Activated naive CD4-positive, alpha-beta T cell treated with anti-CD3 and anti-CD28 coated beads, Interleukin-2, amount 10 ng/mL, durations not matched to agents 7 days and 5 days (primary cell): ENCODE measurements around the gene PXDN.
"Not testable (repeated sequence)": the region's sequence is repeated elsewhere in the genome, so short reads cannot be mapped to it uniquely, and the experiment has no call there.

Experiments used
- CTCF ChIA-PET: fragments of 350-600 bp; sonication (Branson Sonifier 250); formaldehyde crosslinking; loops from one replicate; lab custom pipeline; 2021; ENCODE audit warnings: antibody characterized with exemption; lab: Charles Lee
- DNase-seq: peaks from one replicate; pipeline ENCODE4 v3.0.0-alpha.2; 2020
- H3K27ac Mint-ChIP-seq: one replicate; pipeline ENCODE4 v1.8.0; 2021; ENCODE audit warnings: mild to moderate bottlenecking, moderate library complexity, mixed read lengths
- H3K27me3 Mint-ChIP-seq: one replicate; pipeline ENCODE4 v1.8.0; 2021; ENCODE audit warnings: mild to moderate bottlenecking, mixed read lengths
- H3K36me3 Mint-ChIP-seq: one replicate; pipeline ENCODE4 v1.8.0; 2021; ENCODE audit warnings: mixed read lengths
- H3K4me1 Mint-ChIP-seq: one replicate; pipeline ENCODE4 v1.8.0; 2021; ENCODE audit warnings: mixed read lengths
- H3K4me3 Mint-ChIP-seq: one replicate; pipeline ENCODE4 v1.8.0; 2021; ENCODE audit warnings: mild to moderate bottlenecking, moderate library complexity, mixed read lengths
- H3K9me3 Mint-ChIP-seq: one replicate; pipeline ENCODE4 v1.8.0; 2021; ENCODE audit warnings: mixed read lengths

The PXDN gene

DNA sequence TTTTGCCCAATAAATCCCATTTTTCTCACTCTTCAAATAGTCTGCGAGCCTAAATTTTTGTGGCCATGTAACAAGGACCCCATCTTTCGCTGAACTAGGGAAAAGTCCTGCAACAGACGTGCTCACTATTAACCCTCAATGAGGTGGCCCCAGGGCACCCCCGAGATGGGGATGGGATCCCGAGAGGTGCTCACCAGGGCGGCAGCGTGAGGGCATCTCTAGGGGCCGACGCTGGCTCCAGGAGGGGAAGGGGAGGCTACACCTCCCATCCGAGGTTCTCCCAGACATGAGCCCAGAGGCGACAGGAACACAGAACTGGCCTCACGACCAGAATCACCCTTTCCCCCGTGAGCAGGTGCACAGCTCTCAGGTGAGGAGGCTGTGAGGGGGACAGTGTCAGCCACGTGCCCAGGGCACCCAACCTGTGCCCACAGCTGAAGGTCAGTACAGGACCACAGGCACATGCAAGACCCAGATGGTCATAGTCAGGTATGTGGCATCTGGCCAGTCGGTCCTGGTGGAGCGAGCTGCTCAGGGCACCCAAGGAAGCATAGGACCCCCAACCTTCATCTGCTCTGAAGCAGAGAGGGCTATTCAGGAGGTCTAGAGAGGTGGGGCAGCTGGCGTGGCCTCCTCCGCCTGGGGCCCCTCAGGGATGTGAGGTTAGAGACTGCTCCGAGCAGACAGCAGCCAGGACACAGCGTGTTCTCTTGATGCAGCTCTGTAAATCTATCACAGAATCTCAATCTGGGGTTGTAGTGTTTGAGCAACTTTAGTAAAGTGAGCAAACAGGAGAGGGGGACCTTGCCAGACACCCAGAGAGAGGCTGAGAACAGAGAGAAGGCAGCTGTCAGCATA lies 62.8 kb downstream of the PXDN start:
- no peak overlapping the region for H3K27ac Mint-ChIP-seq
- no peaks in the 10 kb centered on the region for H3K36me3 Mint-ChIP-seq
- CTCF ChIA-PET, result no interaction called here

GRCh38 chr2:1681017-1681318 lies 63.3 kb downstream of the PXDN start:
- no peaks in the 10 kb centered on the region for H3K36me3 Mint-ChIP-seq

More for the DNA sequence above, 62.8 kb downstream of the PXDN start:
- H3K4me3 Mint-ChIP-seq, result no peak overlapping the region
- no peak for DNase-seq
- no peaks in the 10 kb centered on the region for H3K9me3 Mint-ChIP-seq
- no peaks in the 10 kb centered on the region for H3K27me3 Mint-ChIP-seq
- H3K4me1 Mint-ChIP-seq, result no peaks in the 10 kb centered on the region

GRCh38 chr2:1680222-1681016 lies 63.9 kb downstream of the PXDN start:
- no peaks in the 10 kb centered on the region for H3K4me1 Mint-ChIP-seq
- H3K9me3 Mint-ChIP-seq, result no peaks in the 10 kb centered on the region
- no peak overlapping the region for H3K4me3 Mint-ChIP-seq
- H3K36me3 Mint-ChIP-seq, result no peaks in the 10 kb centered on the region
- CTCF ChIA-PET, result no interaction called here
- no peak for DNase-seq
- no peaks in the 10 kb centered on the region for H3K27me3 Mint-ChIP-seq
- H3K27ac Mint-ChIP-seq, result no peak overlapping the region

More at GRCh38 chr2:1681017-1681318, 63.3 kb downstream of the PXDN start:
- Mint-ChIP-seq H3K4me1 (no peaks in the 10 kb centered on the region), H3K9me3 (no peaks in the 10 kb centered on the region), H3K27me3 (no peaks in the 10 kb centered on the region), H3K27ac (no peak overlapping the region), H3K4me3 (no peak overlapping the region)
- CTCF ChIA-PET, result no interaction called here
- no peak for DNase-seq

DNA sequence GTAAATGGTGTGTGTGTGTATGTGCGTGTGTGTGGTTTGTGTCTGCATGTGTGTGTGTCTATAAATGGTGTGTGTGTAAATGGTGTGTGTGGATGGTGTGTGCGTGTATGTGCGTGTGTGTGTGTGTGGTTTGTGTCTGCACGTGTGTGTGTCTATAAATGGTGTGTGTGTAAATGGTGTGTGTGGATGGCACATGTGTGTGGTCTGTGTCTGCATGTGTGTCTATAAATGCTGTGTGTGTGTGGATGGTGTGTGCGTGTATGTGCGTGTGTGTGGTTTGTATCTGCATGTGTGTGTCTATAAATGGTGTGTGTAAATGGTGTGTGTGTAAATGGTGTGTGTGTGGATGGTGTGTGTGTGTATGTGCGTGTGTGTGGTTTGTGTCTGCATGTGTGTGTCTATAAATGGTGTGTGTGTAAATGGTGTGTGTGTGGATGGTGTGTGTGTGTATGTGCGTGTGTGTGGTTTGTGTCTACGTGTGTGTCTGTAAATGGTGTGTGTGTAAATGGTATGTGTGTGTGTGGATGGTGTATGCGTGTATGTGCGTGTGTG lies 64.8 kb downstream of the PXDN start:
- H3K9me3 Mint-ChIP-seq, H3K4me1 Mint-ChIP-seq, H3K4me3 Mint-ChIP-seq, CTCF ChIA-PET, H3K36me3 Mint-ChIP-seq, DNase-seq, H3K27ac Mint-ChIP-seq, H3K27me3 Mint-ChIP-seq: not testable (repeated sequence)

DNA sequence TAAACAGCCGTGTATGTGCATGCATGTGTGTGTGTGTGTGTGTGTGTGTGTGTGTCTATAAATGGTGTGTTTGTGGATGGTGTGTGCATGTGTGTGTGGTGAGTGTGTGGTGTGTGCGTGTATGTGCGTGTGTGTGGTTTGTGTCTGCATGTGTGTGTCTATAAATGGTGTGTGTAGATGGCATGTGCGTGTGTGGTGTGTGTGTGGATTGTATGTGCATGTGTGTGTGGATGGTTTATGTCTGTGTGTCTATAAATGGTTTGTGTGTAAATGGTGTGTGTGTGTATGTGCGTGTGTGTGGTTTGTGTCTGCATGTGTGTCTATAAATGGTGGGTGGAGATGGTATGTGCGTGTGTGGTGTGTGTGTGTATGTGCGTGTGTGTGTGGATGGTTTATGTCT lies 65.2 kb downstream of the PXDN start:
- H3K4me1 Mint-ChIP-seq, H3K27me3 Mint-ChIP-seq, H3K9me3 Mint-ChIP-seq, H3K4me3 Mint-ChIP-seq, DNase-seq, H3K27ac Mint-ChIP-seq, CTCF ChIA-PET, H3K36me3 Mint-ChIP-seq: not testable (repeated sequence)

DNA sequence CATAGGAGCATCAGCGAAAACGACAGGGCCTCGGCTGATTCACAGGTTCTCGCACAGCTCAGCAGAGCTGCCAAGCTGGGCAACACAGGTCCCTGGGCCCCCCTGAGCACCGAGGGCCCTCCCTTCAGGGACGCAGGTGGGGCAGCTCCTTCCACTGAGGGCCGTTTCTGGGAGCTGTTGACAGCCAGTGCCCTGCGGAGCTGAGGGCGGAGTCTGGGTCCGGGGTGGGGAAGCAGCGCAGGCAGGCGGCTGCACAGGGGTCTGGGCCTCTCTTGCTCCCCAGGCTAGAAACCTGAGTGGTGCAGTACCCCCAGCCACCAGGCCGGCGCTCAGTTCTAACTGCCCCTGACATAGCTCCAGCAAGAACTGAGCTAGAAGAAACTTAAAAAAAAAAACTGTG lies 65.7 kb downstream of the PXDN start:
- Mint-ChIP-seq H3K9me3 (no peaks in the 10 kb centered on the region), H3K27ac (no peak overlapping the region), H3K36me3 (no peaks in the 10 kb centered on the region), H3K27me3 (no peaks in the 10 kb centered on the region), H3K4me3 (no peak overlapping the region), H3K4me1 (no peaks in the 10 kb centered on the region)
- CTCF ChIA-PET, result no interaction called here
- no peak for DNase-seq

- Mint-ChIP-seq H3K4me1 (no peaks in the 10 kb centered on the region), H3K27ac (no peak overlapping the region), H3K4me3 (no peak overlapping the region), H3K36me3 (no peaks in the 10 kb centered on the region), H3K27me3 (no peaks in the 10 kb centered on the region), H3K9me3 (no peaks in the 10 kb centered on the region)
- CTCF ChIA-PET, result no interaction called here
- DNase-seq, result no peak
Observed at GRCh38 chr2:1677821-1678165, 66.5 kb downstream of the PXDN start.

DNA sequence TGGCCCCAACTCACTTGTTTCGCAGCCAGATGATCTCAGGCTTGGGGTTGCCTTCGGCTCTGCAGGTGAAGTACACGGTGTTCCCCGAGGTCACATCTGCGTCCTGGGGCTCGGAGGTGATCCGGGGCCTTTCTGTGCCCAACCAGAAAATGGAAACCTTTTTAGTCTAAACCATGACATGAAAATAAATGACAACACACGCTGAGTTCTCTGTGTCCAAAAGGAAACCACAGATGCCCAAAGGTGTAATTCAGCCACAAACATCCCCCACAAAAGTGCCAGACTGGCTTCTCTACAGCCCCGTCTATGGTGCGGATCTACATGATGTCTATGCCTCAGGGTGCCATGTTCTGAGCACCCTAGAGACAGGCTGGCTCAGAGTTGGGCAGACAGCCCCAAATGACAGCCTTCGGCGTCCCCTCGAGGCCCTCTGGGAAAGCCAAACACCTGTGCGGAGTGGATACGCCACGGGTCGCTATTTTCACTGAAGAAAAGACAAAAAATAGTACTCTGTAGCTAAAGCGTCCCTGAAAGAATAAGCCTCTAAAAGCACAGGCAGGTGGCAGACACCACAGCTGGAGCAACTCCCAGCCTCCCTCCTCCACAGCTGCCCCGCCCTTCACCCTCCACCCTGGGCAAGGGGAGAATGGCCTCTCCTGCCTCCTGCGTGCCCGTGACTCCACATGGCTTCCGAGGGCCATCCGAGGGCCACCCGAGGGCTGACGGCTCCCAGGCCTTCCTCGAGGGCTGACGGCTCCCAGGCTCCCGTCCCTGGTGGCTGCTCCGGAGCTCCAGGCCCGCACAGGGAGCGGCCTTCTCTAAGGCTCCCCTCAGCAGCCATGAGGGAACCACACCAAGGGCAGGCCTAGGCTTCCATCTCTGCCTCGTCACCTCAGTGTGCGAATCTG lies 67.1 kb downstream of the PXDN start:
- CTCF ChIA-PET, result no interaction called here
- Mint-ChIP-seq H3K27ac (no peak overlapping the region), H3K4me3 (no peak overlapping the region), H3K36me3 (no peaks in the 10 kb centered on the region), H3K9me3 (no peaks in the 10 kb centered on the region), H3K4me1 (no peaks in the 10 kb centered on the region), H3K27me3 (no peaks in the 10 kb centered on the region)
- DNase-seq, result no peak

GRCh38 chr2:1676091-1676912 lies 68.0 kb downstream of the PXDN start:
- Mint-ChIP-seq H3K36me3 (no peaks in the 10 kb centered on the region), H3K9me3 (no peaks in the 10 kb centered on the region), H3K27ac (no peak overlapping the region), H3K27me3 (no peaks in the 10 kb centered on the region), H3K4me1 (no peaks in the 10 kb centered on the region), H3K4me3 (no peak overlapping the region)
- DNase-seq, result no peak
- CTCF ChIA-PET, result no interaction called here

DNA sequence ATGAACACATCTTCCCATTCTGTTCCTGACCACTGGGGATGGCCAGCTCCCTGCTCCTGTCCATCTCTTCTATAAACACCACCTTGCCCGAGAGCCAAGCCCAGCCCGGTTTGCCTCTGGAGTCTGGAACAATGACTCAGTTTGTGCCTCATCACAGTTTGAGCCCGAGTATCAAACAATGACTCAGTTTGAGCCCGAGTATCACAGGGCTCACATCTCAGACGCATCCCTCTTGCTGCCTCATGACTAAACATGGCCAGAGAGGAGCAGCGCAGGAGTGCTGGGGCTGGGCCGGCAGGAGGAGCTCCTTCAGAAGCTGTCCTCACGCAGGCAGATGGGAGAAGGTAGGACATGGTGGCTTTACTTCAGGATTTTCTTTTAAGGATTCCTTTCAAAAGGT lies 68.7 kb downstream of the PXDN start:
- H3K27me3 Mint-ChIP-seq, result no peaks in the 10 kb centered on the region
- CTCF ChIA-PET, result no interaction called here
- no peak for DNase-seq
- no peak overlapping the region for H3K27ac Mint-ChIP-seq
- H3K4me1 Mint-ChIP-seq, result no peaks in the 10 kb centered on the region
- no peaks in the 10 kb centered on the region for H3K36me3 Mint-ChIP-seq
- H3K4me3 Mint-ChIP-seq, result no peak overlapping the region
- H3K9me3 Mint-ChIP-seq, result no peaks in the 10 kb centered on the region

DNA sequence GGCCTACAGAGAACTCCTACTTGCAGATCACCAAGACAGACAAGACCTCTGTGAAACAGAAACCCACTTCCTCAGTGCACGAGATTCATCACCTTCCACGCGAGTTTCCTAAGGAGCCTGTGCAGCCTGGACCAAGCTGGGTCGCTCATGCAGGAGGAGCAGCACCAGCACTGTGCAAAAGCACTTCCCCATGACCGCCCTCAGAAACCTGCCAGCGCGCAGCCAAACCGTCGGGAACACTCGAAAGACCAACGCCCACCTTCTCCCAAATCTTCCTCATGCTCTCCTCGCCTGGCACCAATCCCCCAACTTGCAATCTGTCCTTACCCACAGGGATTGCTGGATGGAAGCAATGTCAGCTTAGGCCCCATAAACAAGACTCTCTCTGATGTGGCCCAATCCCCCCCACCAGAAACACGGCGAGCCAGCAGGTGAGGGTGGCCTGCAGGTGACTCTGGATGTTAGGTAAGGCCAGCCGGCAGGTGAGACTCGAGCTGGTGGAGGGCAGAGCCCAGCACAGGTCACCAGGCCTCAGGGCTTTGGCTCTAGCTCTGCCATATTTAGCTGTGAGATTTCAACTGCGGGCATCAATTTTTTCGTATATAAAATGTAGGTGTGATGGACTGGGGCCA lies 69.4 kb downstream of the PXDN start:
- CTCF ChIA-PET, result no interaction called here
- H3K9me3 Mint-ChIP-seq, result no peaks in the 10 kb centered on the region
- H3K27me3 Mint-ChIP-seq, result no peaks in the 10 kb centered on the region

GRCh38 chr2:1674276-1674675 lies 70.0 kb downstream of the PXDN start:
- Mint-ChIP-seq H3K27ac (no peak overlapping the region), H3K4me1 (no peaks in the 10 kb centered on the region), H3K36me3 (no peaks in the 10 kb centered on the region), H3K4me3 (no peak overlapping the region), H3K27me3 (no peaks in the 10 kb centered on the region), H3K9me3 (no peaks in the 10 kb centered on the region)
- CTCF ChIA-PET, result no interaction called here
- DNase-seq, result no peak

More for the DNA sequence above, 69.4 kb downstream of the PXDN start:
- Mint-ChIP-seq H3K27ac (no peak overlapping the region), H3K4me3 (no peak overlapping the region), H3K4me1 (no peaks in the 10 kb centered on the region), H3K36me3 (no peaks in the 10 kb centered on the region)
- no peak for DNase-seq

DNA sequence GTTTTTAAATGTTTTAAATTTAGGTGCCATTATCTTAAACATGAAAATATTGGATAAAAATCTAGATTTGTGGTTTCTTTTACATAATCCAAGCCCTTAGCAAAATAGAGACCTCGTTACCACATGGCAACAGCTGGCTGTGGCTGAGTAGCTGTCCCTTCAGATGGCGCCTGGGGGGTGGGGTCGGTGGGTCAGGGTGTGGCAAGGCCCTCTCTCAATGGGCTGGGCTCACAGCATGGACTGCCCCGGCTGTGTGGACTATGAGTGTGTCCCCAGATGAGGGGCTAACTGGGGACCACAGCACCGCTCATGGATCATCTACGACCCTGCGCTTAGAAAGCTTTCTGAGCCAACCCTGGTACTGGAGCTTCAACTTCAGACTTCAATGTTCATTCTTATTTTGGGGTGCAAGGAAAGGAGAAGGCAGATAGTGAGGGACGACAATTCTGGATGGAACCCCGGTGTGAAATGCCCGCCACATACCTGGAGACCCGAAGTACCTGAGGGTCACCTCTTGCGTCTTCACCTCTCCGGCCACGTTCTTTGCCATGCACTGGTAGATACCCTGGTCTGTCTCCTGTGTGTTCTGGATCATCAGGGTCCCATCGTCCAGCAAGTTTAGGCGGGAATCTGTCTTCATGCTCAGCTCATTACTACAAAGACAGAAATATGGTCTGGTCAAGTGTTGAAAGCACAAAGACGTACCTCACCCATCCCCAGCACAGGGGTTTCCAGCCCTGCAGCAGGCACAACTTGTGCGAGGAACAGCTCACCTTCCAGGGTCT lies 71.0 kb downstream of the PXDN start:
- Mint-ChIP-seq H3K9me3 (no peaks in the 10 kb centered on the region), H3K36me3 (no peaks in the 10 kb centered on the region), H3K4me1 (no peaks in the 10 kb centered on the region), H3K27me3 (no peaks in the 10 kb centered on the region), H3K4me3 (no peak overlapping the region), H3K27ac (no peak overlapping the region)
- CTCF ChIA-PET, result no interaction called here
- no peak for DNase-seq
